CD8-positive, alpha-beta memory T cell (primary cell): ENCODE measurements around the gene P3H2. TPM values are rescaled to one million over a fixed set of nuclear protein-coding genes. Genes with fewer than 3 reads are reported as not detected.
A peak's percentile ranks its signal among the peaks of the same experiment; 100 is the strongest.

Source experiments
- CTCF ChIA-PET: fragments of 350-600 bp; sonication (Branson Sonifier 250); formaldehyde crosslinking; loops from one replicate; lab custom pipeline; 2021; ENCODE audit warnings: antibody characterized with exemption; lab: Charles Lee
- POLR2A ChIA-PET: fragments of 350-600 bp; sonication (Branson Sonifier 250); formaldehyde crosslinking; loops from one replicate; lab custom pipeline; 2021; ENCODE audit warnings: antibody characterized with exemption; lab: Charles Lee
- DNase-seq, 5 donors: peaks; one replicate each; pipeline versions ENCODE4 v3.0.0 to v3.0.0-alpha.2; 2020 to 2022; ENCODE audit warnings: mixed read lengths in 1 of 5
- H3K27ac ChIP-seq: one replicate; pipeline ENCODE4 v1.7.0; 2013; ENCODE audit warnings: low read depth, mild to moderate bottlenecking, low read length, moderate library complexity
- H3K27me3 ChIP-seq: 2 replicates; pipeline ENCODE4 v1.7.0; 2013; ENCODE audit warnings: low read length, mild to moderate bottlenecking; ENCODE audit not compliant: insufficient read depth, poor library complexity, severe bottlenecking
- H3K36me3 ChIP-seq: 2 replicates; pipeline ENCODE4 v1.7.0; 2013; ENCODE audit warnings: mild to moderate bottlenecking, low read length, moderate library complexity; ENCODE audit not compliant: insufficient read depth
- H3K4me1 ChIP-seq: 2 replicates; pipeline ENCODE4 v1.7.0; 2013; ENCODE audit warnings: mild to moderate bottlenecking, low read length, moderate library complexity; ENCODE audit not compliant: insufficient read depth
- H3K4me3 ChIP-seq: 2 replicates; pipeline ENCODE4 v1.7.0; 2013; ENCODE audit warnings: mild to moderate bottlenecking, low read length
- H3K9me3 ChIP-seq: 2 replicates; pipeline ENCODE4 v1.7.0; 2013; ENCODE audit warnings: mild to moderate bottlenecking, low read length
- H3K27ac Mint-ChIP-seq, 8 donors: one replicate each; pipeline ENCODE4 v1.8.0; 2020 to 2021; ENCODE audit warnings: mixed read lengths in 8 of 8, mild to moderate bottlenecking in 6 of 8, inconsistent platforms in 3 of 8, moderate library complexity in 3 of 8
- H3K27me3 Mint-ChIP-seq, 2 donors: one replicate each; pipeline ENCODE4 v1.8.0; 2020 to 2021; ENCODE audit warnings: mixed read lengths in 2 of 2, mild to moderate bottlenecking in 1 of 2, moderate library complexity in 1 of 2
- H3K36me3 Mint-ChIP-seq, 3 donors: one replicate each; pipeline ENCODE4 v1.8.0; 2020 to 2021; ENCODE audit warnings: mixed read lengths in 3 of 3, inconsistent platforms in 1 of 3, mild to moderate bottlenecking in 1 of 3
- H3K4me1 Mint-ChIP-seq, 3 donors: one replicate each; pipeline ENCODE4 v1.8.0; 2020 to 2021; ENCODE audit warnings: mixed read lengths in 3 of 3, inconsistent platforms in 1 of 3, mild to moderate bottlenecking in 1 of 3
- H3K4me3 Mint-ChIP-seq, 7 donors: one replicate each; pipeline ENCODE4 v1.8.0; 2020 to 2021; ENCODE audit warnings: mixed read lengths in 7 of 7, mild to moderate bottlenecking in 6 of 7, moderate library complexity in 4 of 7, inconsistent platforms in 2 of 7
- H3K9me3 Mint-ChIP-seq, 5 donors: one replicate each; pipeline ENCODE4 v1.8.0; 2020 to 2022; ENCODE audit warnings: mixed read lengths in 5 of 5, mild to moderate bottlenecking in 3 of 5, moderate library complexity in 2 of 5, inconsistent platforms in 1 of 5
- polyA plus RNA-seq: library from polyadenylated mRNA; unstranded; fragments of 300-500 nt; fragmentation: Illumina TruSeq; gene quantifications from one replicate; pipeline ENCODE4 v1.2.3, GENCODE V29; 2021
- total RNA-seq, 2 experiments: library from RNA; stranded (reverse); gene quantifications; one replicate each; pipeline ENCODE4 v1.2.3, GENCODE V29; 2021

Gene P3H2
- total and polyA plus RNA-seq, 3 experiments from 2014 or later = not detected

DNA sequence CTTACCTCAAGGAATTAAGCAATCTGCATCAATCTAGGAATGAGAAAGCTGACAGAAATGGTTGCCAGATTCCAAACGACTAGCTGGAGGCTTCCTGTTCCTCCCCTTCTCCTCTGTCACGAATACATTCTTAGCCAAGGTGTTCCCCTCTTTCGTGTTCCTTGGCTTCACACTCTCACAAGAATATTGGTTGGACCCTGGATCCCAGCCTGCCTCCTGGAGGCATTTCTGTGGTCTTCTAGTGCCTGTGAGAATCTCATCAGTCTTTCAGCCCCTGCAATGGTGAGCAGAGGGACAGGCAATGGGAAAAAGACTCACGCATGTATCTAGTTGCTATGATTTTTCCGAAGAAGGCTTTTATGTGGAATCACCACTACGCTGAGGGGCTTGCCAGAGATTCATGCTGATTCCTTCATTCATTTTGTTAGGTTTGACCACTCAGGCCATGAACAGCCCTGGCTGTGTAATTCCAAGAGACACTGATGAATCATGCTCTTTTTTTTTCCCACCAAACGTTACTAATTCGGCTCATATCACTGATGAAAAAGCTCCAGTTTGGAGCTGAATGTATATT is 1.6 kb upstream of the P3H2 start:
- Mint-ChIP-seq H3K36me3 (no peaks in the 10 kb centered on the region), H3K27me3 (peaks cover 25 to 57% of the 10 kb centered on the region in 2 donors), H3K4me3 (no peak overlapping the region), H3K27ac (no peak overlapping the region), H3K9me3 (peaks cover 0 to 3% (median 0%) of the 10 kb centered on the region in 5 donors), H3K4me1 (peaks cover 6 to 11% (median 10%) of the 10 kb centered on the region in 3 donors)
- H3K4me3 ChIP-seq = no peak overlapping the region
- no peaks in the 10 kb centered on the region for H3K36me3 ChIP-seq
- POLR2A ChIA-PET = no interaction called here
- peaks cover 7% of the 10 kb centered on the region for H3K27me3 ChIP-seq
- H3K4me1 ChIP-seq = no peaks in the 10 kb centered on the region
- no peak overlapping the region for H3K27ac ChIP-seq
- no peaks in the 10 kb centered on the region for H3K9me3 ChIP-seq
- no peak for DNase-seq
- CTCF ChIA-PET = no interaction called here

DNA sequence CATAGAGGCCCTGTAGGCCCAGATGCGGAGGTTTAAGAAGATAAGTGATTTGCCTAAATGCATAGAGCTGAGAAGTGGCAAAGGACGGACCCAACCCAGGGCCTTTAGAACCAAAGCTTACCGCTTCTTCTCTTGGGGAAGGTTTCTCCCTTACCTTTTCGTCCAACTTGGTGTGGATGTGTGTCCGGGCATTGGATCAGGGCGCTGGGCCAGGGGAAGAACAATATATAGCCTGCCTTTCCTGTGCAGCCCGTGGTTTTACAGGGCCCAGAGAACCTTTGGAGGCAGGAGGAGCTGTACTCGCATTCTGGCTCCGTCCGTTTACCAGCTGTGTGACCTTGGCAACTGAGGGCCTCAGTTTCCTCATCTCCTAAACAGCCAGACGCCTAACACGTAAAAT is 686 bp upstream of the P3H2 start:
- H3K9me3 Mint-ChIP-seq = peaks cover 0 to 3% (median 0%) of the 10 kb centered on the region in 5 donors
- peaks cover 29 to 60% of the 10 kb centered on the region in 2 donors for H3K27me3 Mint-ChIP-seq
- H3K4me1 Mint-ChIP-seq = peaks cover 6 to 11% (median 10%) of the 10 kb centered on the region in 3 donors
- H3K4me3 Mint-ChIP-seq = no peak overlapping the region
- POLR2A ChIA-PET = no interaction called here
- H3K36me3 ChIP-seq = no peaks in the 10 kb centered on the region
- H3K4me3 ChIP-seq = no peak overlapping the region
- no peak for DNase-seq
- H3K27ac Mint-ChIP-seq = no peak overlapping the region
- H3K9me3 ChIP-seq = no peaks in the 10 kb centered on the region
- CTCF ChIA-PET = no interaction called here
- no peak overlapping the region for H3K27ac ChIP-seq
- H3K27me3 ChIP-seq = peaks cover 7% of the 10 kb centered on the region
- H3K4me1 ChIP-seq = no peaks in the 10 kb centered on the region
- no peaks in the 10 kb centered on the region for H3K36me3 Mint-ChIP-seq

DNA sequence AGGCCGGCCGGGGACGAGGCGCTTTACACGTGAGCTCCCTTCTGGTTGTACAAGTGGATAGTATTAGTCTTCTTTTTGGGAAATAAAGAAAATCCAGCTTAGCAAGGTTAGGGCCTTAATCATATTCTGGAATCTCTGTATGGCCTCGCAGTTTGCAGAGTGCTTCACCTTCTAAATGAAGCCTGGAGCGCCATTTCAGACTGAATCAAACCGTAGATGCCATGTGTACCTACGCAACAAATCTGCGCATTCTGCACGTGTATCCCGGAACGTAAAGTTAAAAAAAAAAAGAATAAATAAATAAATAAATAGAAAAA is 322 bp upstream of the P3H2 start:
- Histone ChIP-seq H3K27ac (no peak overlapping the region), H3K9me3 (no peaks in the 10 kb centered on the region), H3K36me3 (no peaks in the 10 kb centered on the region), H3K4me3 (no peak overlapping the region), H3K27me3 (peaks cover 7% of the 10 kb centered on the region), H3K4me1 (no peaks in the 10 kb centered on the region)
- DNase-seq = no peak
- Mint-ChIP-seq H3K27me3 (peaks cover 29 to 60% of the 10 kb centered on the region in 2 donors), H3K4me1 (peaks cover 6 to 11% (median 10%) of the 10 kb centered on the region in 3 donors), H3K36me3 (no peaks in the 10 kb centered on the region), H3K27ac (no peak overlapping the region), H3K9me3 (peaks cover 0 to 3% (median 0%) of the 10 kb centered on the region in 5 donors), H3K4me3 (no peak overlapping the region)
- CTCF ChIA-PET = no interaction called here
- POLR2A ChIA-PET = no interaction called here

DNA sequence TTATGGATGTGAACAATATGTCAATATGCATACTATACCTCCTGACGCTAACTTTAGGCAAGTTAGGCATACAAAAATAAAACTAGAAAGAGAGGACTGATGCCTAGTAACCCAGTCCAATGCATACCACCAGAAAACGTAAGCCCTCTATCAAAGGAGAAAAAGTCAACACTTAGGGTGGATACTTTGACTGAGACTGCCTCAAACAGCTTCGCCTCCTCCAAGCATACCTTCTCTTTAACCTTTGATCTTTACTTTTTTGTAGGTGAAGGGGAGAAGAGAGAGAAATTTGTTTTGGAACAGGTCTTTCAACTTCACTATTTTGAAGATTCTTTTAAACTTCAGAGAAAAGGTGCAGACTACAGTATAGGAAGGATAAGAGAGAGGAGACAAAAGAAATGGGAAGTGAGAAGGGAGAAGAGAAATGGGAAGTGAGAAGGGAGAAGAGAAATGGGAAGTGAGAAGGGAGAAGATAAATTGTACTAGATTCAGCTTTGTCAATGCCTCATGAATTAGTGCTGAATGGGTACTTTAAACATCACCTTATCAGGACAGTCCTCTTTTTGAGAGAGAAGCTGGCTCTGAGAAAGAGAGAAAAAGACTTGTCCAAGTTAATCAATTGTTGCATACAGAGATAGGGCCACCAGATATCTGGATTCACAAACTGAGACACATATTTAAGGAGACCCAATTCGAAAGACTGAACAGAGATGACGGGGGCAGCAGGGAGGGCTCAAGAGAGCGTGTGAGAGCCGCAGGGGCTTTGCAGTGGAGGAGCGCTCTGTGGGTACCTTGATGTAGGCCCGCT is 1.0 kb downstream of the P3H2 start:
- POLR2A ChIA-PET = no interaction called here
- peaks cover 6 to 11% (median 10%) of the 10 kb centered on the region in 3 donors for H3K4me1 Mint-ChIP-seq
- CTCF ChIA-PET = no interaction called here
- Histone ChIP-seq H3K4me3 (no peak overlapping the region), H3K27me3 (peaks cover 7% of the 10 kb centered on the region), H3K36me3 (no peaks in the 10 kb centered on the region), H3K9me3 (no peaks in the 10 kb centered on the region), H3K4me1 (no peaks in the 10 kb centered on the region), H3K27ac (no peak overlapping the region)
- H3K4me3 Mint-ChIP-seq = peak overlapping the region; percentile 15 to 62 (median 48)
- no peaks in the 10 kb centered on the region for H3K36me3 Mint-ChIP-seq
- DNase-seq = no peak
- H3K9me3 Mint-ChIP-seq = peaks cover 0 to 3% (median 0%) of the 10 kb centered on the region in 5 donors
- peaks cover 29 to 60% of the 10 kb centered on the region in 2 donors for H3K27me3 Mint-ChIP-seq
- peak overlapping the region in 1 of 8 donors; percentile 12 for H3K27ac Mint-ChIP-seq

DNA sequence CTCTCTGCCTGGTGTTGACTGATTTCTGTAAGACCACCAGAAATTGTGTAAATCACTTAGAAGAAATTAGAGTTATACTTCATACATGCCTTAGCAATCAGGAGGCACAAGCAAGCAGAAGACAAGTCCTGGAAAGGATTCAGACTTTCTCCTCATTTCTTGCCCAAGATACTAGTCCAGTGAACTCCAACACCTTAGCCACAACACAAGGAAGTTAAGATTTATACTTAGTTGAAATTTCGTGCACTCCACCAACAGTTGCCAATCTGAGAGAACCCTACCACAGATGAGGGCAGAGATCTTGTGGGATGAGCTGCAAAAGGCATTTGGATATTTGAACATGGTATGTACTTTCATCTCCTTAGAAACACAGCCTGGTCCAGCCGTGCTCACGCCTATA is 2.3 kb downstream of the P3H2 start:
- Histone ChIP-seq H3K36me3 (no peaks in the 10 kb centered on the region), H3K27ac (no peak overlapping the region), H3K9me3 (no peaks in the 10 kb centered on the region), H3K27me3 (peaks cover 7% of the 10 kb centered on the region), H3K4me3 (no peak overlapping the region), H3K4me1 (no peaks in the 10 kb centered on the region)
- no peak overlapping the region for H3K27ac Mint-ChIP-seq
- ChIA-PET POLR2A (no interaction called here), CTCF (no interaction called here)
- peaks cover 0 to 3% (median 2%) of the 10 kb centered on the region in 5 donors for H3K9me3 Mint-ChIP-seq
- peaks cover 6 to 11% (median 10%) of the 10 kb centered on the region in 3 donors for H3K4me1 Mint-ChIP-seq
- no peak for DNase-seq
- peaks cover 29 to 49% of the 10 kb centered on the region in 2 donors for H3K27me3 Mint-ChIP-seq
- H3K36me3 Mint-ChIP-seq = no peaks in the 10 kb centered on the region
- peak overlapping the region in 1 of 7 donors; percentile 58 for H3K4me3 Mint-ChIP-seq

DNA sequence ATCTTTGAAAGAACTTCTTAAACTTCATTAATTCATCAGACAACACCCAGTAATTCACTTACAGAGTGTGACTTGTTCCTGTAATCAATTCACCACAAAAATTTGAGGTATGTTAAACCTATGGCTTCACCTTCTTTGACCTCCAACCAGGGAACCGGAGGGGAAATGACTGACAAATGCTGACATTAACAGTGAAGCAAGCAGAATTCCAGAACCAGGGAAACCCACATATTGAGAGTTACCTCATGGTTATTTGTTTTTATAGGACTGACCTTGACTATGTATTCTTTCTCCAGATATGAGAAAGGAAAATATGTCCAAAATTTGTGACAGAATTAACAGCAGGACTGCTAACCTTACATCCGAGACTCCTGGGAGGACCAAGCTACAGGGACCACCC is 2.7 kb downstream of the P3H2 start:
- Histone ChIP-seq H3K4me3 (no peak overlapping the region), H3K36me3 (no peaks in the 10 kb centered on the region), H3K27me3 (peaks cover 7% of the 10 kb centered on the region), H3K4me1 (no peaks in the 10 kb centered on the region), H3K9me3 (no peaks in the 10 kb centered on the region), H3K27ac (no peak overlapping the region)
- no peak for DNase-seq
- POLR2A ChIA-PET = no interaction called here
- H3K27me3 Mint-ChIP-seq = peaks cover 29 to 48% of the 10 kb centered on the region in 2 donors
- peaks cover 6 to 11% (median 10%) of the 10 kb centered on the region in 3 donors for H3K4me1 Mint-ChIP-seq
- no peak overlapping the region for H3K4me3 Mint-ChIP-seq
- CTCF ChIA-PET = no interaction called here
- no peaks in the 10 kb centered on the region for H3K36me3 Mint-ChIP-seq
- no peak overlapping the region for H3K27ac Mint-ChIP-seq
- H3K9me3 Mint-ChIP-seq = peaks cover 0 to 3% (median 2%) of the 10 kb centered on the region in 5 donors

DNA sequence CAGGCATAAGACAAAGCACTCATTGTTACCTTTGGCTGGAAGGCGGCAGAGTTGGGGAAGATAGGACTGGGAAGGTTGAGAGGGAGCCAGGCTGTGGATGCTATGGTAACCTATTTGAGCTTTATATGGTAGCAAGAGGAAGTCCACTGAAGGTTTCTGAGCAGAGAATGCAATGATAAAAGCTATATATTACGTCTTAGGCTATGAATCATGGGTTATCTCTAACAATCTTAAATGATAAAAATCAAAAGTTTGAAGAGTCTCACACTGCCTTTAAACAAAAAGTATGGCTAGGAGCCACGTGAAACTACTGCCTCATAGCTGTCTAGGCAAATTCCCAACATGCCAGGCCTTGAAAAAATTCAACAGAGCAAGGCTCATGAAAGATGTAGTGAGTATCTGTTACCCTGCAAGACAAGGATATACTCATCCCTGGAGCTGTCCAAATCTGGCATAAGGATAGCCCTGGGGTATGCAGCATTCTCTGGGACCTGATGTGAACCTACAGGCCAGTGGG is 4.1 kb downstream of the P3H2 start:
- Mint-ChIP-seq H3K36me3 (no peaks in the 10 kb centered on the region), H3K9me3 (peaks cover 0 to 3% (median 2%) of the 10 kb centered on the region in 5 donors), H3K27ac (no peak overlapping the region), H3K27me3 (peaks cover 26 to 52% of the 10 kb centered on the region in 2 donors), H3K4me3 (no peak overlapping the region), H3K4me1 (peaks cover 6 to 11% (median 10%) of the 10 kb centered on the region in 3 donors)
- no peak overlapping the region for H3K4me3 ChIP-seq
- no peaks in the 10 kb centered on the region for H3K36me3 ChIP-seq
- no peak overlapping the region for H3K27ac ChIP-seq
- ChIA-PET POLR2A (no interaction called here), CTCF (no interaction called here)
- no peaks in the 10 kb centered on the region for H3K9me3 ChIP-seq
- H3K4me1 ChIP-seq = no peaks in the 10 kb centered on the region
- H3K27me3 ChIP-seq = no peaks in the 10 kb centered on the region
- DNase-seq = no peak

DNA sequence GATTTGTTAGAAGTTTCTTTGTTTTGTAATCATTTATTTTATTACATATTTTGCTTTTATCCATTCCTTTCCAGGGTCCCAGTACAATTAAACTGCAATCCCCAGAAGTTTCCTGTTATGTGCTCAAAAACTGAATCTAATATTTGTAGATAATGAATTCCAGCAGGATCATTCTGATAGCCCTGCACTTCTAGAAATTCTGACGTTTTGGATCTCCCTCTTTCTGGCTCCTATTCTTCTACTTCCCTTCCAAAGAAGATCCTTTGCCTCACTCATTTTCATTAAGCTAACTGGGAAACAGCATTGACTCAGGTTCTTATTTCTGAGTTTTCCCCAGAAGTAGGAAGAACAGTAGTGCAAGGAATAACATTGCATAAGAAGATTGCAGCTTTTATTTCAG is 9.9 kb downstream of the P3H2 start:
- Histone ChIP-seq H3K9me3 (no peaks in the 10 kb centered on the region), H3K4me1 (no peaks in the 10 kb centered on the region), H3K27me3 (no peaks in the 10 kb centered on the region), H3K27ac (no peak overlapping the region), H3K36me3 (no peaks in the 10 kb centered on the region), H3K4me3 (no peak overlapping the region)
- H3K4me3 Mint-ChIP-seq = no peak overlapping the region
- peaks cover 0 to 3% (median 0%) of the 10 kb centered on the region in 5 donors for H3K9me3 Mint-ChIP-seq
- no peaks in the 10 kb centered on the region for H3K36me3 Mint-ChIP-seq
- H3K27me3 Mint-ChIP-seq = peaks cover 5 to 47% of the 10 kb centered on the region in 2 donors
- H3K27ac Mint-ChIP-seq = no peak overlapping the region
- ChIA-PET POLR2A (no interaction called here), CTCF (no interaction called here)
- no peak for DNase-seq
- no peaks in the 10 kb centered on the region for H3K4me1 Mint-ChIP-seq
